Stimulated activated CD4-positive, alpha-beta T cell treated with anti-CD3 and anti-CD28 coated beads, Interleukin-4, amount 100 ng/mL, for 4 hours (primary cell): ENCODE measurements around the gene STAC.
"Not testable (repeated sequence)": the region's sequence is repeated elsewhere in the genome, so short reads cannot be mapped to it uniquely, and the experiment has no call there.

ENCODE experiments used
- DNase-seq, 2 experiments: peaks; one replicate each; pipeline ENCODE4 v3.0.0-alpha.2; 2020

The STAC gene

GRCh38 chr3:36482256-36482655 lies 102.0 kb downstream of the STAC start:
- DNase-seq, result no peak

GRCh38 chr3:36482880-36483279 lies 102.6 kb downstream of the STAC start:
- DNase-seq, result no peak

GRCh38 chr3:36483709-36484108 lies 103.4 kb downstream of the STAC start:
- no peak for DNase-seq

GRCh38 chr3:36484386-36484785 lies 104.1 kb downstream of the STAC start:
- no peak for DNase-seq

GRCh38 chr3:36486009-36486795 lies 105.9 kb downstream of the STAC start:
- DNase-seq, result no peak

GRCh38 chr3:36487616-36488015 lies 107.3 kb downstream of the STAC start:
- no peak for DNase-seq

GRCh38 chr3:36488077-36488789 lies 107.9 kb downstream of the STAC start:
- DNase-seq, result no peak

DNA sequence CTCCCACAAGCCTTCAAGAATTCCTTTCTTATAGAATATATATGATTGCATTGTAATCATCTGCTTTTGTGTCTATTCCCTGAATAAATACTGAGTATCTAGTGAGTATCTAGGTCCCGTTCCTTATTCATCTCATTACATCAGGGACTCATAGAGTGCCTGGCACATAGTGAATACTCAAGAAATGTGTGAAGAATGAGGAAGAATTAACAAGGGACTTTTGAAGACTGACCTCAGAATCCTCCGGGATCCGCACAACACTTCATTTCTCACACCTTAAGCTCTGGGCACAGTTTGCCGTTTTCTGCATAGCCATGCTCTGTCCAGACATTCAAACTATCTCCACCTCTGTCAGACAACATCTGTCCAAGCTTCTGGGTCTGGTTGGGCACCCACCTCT lies 108.8 kb downstream of the STAC start:
- DNase-seq, result no peak

GRCh38 chr3:36489679-36490425 lies 109.5 kb downstream of the STAC start:
- DNase-seq, result no peak

GRCh38 chr3:36493051-36493450 lies 112.7 kb downstream of the STAC start:
- DNase-seq, result no peak

- DNase-seq, result no peak
Measured at GRCh38 chr3:36494461-36495109, 114.3 kb downstream of the STAC start.

DNA sequence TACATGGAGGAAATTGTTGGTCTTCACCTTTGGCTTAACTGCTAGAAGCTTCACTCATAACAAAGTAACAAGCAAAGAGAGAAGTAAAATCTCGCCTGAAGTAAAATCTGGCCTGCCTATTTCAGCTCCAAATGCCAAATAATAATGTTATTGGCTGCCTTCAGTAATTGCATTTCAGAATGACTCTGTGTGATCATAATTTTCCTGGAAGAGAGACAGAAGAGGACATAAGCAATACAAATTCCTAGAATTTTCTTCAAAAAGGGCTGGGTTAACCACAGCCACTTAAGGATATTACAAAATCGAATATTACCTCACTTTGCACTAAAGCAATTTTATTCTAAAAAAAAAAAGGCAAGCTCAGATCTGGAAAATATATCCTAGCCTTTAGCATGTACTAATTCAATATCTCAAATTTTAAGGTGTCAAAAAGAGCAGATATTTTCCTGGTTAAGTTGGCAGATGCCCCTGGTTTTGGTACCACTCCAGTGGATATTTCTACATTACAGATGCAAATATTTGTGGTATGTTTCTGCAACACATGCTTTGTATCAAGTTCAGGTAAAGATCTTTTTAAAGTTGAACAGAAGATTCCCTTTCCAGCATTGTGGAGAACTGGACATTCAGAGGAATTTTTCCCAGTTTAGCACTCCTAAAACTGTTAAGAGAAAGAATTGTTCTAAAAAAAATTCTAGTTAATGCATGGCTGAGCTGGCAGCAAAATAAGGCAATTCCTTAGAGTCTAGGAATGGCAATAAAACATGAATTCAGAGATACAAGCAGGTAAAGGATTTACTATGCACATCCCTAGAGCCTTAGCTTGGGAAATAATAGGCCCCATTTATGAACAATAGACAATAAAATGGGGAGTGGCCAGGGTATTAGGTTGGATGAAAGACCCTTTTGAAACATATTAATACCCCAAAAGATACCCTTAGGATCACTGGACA lies 116.7 kb downstream of the STAC start:
- no peak for DNase-seq

- DNase-seq, result not testable (repeated sequence)
Measured at GRCh38 chr3:36500053-36500452, 119.7 kb downstream of the STAC start.

DNA sequence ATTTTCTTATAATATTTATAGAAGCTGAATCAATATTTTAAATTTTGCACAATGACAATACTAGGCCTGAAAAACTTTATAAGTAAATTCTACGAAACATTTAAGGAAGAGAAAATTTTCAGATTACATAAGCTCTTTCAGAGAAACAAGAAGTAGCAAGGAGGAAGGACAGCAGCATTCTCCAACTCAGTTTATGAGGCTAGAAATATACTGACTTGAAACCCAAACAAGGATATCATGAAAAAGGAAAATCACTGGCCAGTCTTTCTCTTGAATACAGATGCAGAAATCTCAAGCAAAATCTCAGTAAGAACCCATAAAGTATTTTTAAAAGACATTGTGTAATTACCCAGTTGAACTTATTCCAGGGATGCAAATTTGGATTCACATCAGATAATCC lies 121.3 kb downstream of the STAC start:
- DNase-seq, result no peak

- no peak for DNase-seq
Measured at GRCh38 chr3:36505393-36505792, 125.1 kb downstream of the STAC start.

- no peak for DNase-seq
Measured at GRCh38 chr3:36511791-36512486, 131.6 kb downstream of the STAC start.

- no peak for DNase-seq
Measured at GRCh38 chr3:36512555-36512954, 132.3 kb downstream of the STAC start.

DNA sequence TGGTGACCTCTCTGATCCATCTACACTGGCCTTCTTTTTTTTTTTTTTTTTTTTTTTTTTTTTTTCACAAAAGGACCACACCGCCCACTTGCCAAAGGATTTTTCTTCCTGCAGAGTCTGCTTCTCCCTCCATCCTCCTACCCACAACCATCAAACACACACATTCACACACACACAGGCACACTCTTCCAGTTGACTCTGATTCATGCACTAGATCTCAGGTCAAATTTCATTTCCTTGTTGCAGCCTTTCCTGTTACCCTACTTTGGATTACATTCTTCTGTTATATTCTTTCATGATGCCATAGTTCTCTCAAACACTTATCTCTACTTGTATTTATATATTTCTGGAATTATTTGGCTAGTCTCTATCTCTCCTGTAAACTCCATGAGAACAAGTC lies 133.9 kb downstream of the STAC start:
- DNase-seq, result no peak

DNA sequence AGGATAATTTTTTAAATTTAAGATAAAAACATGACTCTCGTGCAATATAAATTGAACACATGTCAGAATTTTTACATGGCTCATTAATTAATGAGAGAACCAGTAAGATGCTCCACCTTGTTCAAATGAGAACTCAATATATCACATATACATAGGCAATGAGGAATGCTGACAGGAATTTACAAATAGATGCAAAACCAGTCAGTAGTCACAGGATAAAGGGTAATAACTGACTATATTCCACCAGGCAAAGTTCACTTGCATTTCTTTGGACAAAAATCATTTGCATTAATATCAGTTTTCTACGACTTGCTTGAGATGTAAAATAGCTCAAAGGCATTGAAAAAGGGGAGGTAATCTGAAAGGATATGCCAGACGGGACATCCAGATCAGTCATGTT lies 139.4 kb downstream of the STAC start:
- no peak for DNase-seq

GRCh38 chr3:36520241-36521006 lies 140.1 kb downstream of the STAC start:
- no peak for DNase-seq

DNA sequence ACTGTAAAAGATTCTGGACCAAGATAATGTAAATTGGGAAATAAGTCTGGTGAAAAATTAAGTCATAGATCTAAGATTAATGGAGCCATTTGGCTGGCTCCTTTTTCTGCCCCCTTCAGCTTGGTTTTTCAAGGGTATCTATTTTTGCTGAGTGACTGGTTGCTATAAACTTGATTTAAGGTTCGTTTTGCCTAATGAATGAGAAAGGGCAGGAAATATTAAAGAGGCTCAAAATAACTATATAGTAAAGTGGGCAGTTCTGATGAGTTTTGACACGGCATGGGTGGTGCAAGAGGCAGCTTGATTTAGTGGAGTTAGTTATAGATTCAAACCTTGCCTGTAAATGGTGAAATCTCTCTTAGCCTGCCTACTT lies 140.7 kb downstream of the STAC start:
- no peak for DNase-seq
